ENCODE data around the gene MYO3B.

DNA sequence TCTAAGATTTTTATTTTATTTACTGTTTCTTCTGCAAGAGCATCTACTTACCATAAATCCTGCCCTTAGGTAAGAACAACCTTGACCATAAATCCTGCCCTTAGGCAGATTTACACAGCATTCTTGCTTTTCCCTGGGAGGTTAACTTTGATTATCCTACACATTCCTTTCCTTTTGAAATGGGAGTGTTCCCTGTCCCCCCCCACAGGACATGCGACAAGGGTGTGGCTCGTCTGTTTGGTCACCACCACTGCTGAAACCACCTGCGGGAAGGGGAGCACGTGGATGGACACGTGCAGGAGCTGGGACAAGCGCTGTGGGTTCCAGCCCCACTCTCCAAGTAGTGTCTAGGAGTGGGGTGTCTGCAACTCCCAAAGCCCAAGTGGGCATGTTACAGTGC, 297.9 kb downstream of the MYO3B start:
- TF ChIP-seq, protein P1, sequence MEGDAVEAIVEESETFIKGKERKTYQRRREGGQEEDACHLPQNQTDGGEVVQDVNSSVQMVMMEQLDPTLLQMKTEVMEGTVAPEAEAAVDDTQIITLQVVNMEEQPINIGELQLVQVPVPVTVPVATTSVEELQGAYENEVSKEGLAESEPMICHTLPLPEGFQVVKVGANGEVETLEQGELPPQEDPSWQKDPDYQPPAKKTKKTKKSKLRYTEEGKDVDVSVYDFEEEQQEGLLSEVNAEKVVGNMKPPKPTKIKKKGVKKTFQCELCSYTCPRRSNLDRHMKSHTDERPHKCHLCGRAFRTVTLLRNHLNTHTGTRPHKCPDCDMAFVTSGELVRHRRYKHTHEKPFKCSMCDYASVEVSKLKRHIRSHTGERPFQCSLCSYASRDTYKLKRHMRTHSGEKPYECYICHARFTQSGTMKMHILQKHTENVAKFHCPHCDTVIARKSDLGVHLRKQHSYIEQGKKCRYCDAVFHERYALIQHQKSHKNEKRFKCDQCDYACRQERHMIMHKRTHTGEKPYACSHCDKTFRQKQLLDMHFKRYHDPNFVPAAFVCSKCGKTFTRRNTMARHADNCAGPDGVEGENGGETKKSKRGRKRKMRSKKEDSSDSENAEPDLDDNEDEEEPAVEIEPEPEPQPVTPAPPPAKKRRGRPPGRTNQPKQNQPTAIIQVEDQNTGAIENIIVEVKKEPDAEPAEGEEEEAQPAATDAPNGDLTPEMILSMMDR (conservative IDR thresholded peaks at IDR 0.05; ENCODE audit: low read length): no peak
- TF ChIP-seq EZH2phosphoT487 (IDR thresholded peaks at IDR 0.05; ENCODE audit: borderline replicate concordance, low read depth, low read length): no peak
